Stimulated activated naive B cell treated with anti-CD40 and anti-IgM and Interleukin-4, amounts not matched to agents 10 μg/mL and 1 μg/mL and 100 μg/mL, for 72 hours (primary cell): ENCODE measurements around the gene BCL7A.

ENCODE experiments used
- ATAC-seq, 2 donors: fragments of 150-1000 bp; cut with Tn5 transposase; replicated peaks; 2 replicates each; pipeline ENCODE4 v1.10.0; 2021; ENCODE audit warnings: moderate library complexity in 1 of 2
- DNase-seq: peaks from one replicate; pipeline ENCODE4 v3.0.0; 2021
- H3K27ac Mint-ChIP-seq: one replicate; pipeline ENCODE4 v1.8.0; 2022; ENCODE audit warnings: mild to moderate bottlenecking, mixed read lengths
- H3K27me3 Mint-ChIP-seq, 2 donors: one replicate each; pipeline ENCODE4 v1.8.0; 2022; ENCODE audit warnings: mixed read lengths in 2 of 2
- H3K36me3 Mint-ChIP-seq, 2 donors: one replicate each; pipeline ENCODE4 v1.8.0; 2022; ENCODE audit warnings: mixed read lengths in 2 of 2, mild to moderate bottlenecking in 1 of 2
- H3K4me1 Mint-ChIP-seq, 2 donors: one replicate each; pipeline ENCODE4 v1.8.0; 2022; ENCODE audit warnings: mixed read lengths in 2 of 2, mild to moderate bottlenecking in 1 of 2
- H3K4me3 Mint-ChIP-seq, 2 donors: one replicate each; pipeline ENCODE4 v1.8.0; 2022; ENCODE audit warnings: mild to moderate bottlenecking in 2 of 2, mixed read lengths in 2 of 2, moderate library complexity in 1 of 2
- H3K9me3 Mint-ChIP-seq, 2 donors: one replicate each; pipeline ENCODE4 v1.8.0; 2022; ENCODE audit warnings: mixed read lengths in 2 of 2, mild to moderate bottlenecking in 1 of 2

Gene BCL7A

GRCh38 chr12:122061253-122061652 lies 39.6 kb downstream of the BCL7A start:
- no peak for ATAC-seq
- Mint-ChIP-seq H3K4me3 (no peak overlapping the region), H3K27ac (no peak overlapping the region), H3K9me3 (no peaks in the 10 kb centered on the region), H3K27me3 (no peaks in the 10 kb centered on the region), H3K36me3 (peaks cover 36 to 55% of the 10 kb centered on the region in 2 donors), H3K4me1 (peaks cover 19 to 38% of the 10 kb centered on the region in 2 donors)
- no peak for DNase-seq

GRCh38 chr12:122062832-122063693 lies 41.4 kb downstream of the BCL7A start:
- no peaks in the 10 kb centered on the region for H3K9me3 Mint-ChIP-seq
- peaks cover 25 to 46% of the 10 kb centered on the region in 2 donors for H3K4me1 Mint-ChIP-seq
- DNase-seq (no peak), ATAC-seq (peak in 1 of 2 donors; percentile 10)
- H3K4me3 Mint-ChIP-seq, result peak overlapping the region in 1 of 2 donors; percentile 12
- peak overlapping the region; percentile 87 for H3K27ac Mint-ChIP-seq
- peaks cover 19 to 38% of the 10 kb centered on the region in 2 donors for H3K36me3 Mint-ChIP-seq
- no peaks in the 10 kb centered on the region for H3K27me3 Mint-ChIP-seq

- ATAC-seq (no peak), DNase-seq (no peak)
- no peaks in the 10 kb centered on the region for H3K27me3 Mint-ChIP-seq
- no peaks in the 10 kb centered on the region for H3K9me3 Mint-ChIP-seq
- H3K36me3 Mint-ChIP-seq, result peaks cover 13 to 34% of the 10 kb centered on the region in 2 donors
- peak overlapping the region in 1 of 2 donors; percentile 25 for H3K4me3 Mint-ChIP-seq
- H3K4me1 Mint-ChIP-seq, result peaks cover 29 to 52% of the 10 kb centered on the region in 2 donors
- peak overlapping the region; percentile 87 for H3K27ac Mint-ChIP-seq
These were observed 42.0 kb downstream of the BCL7A start for GRCh38 chr12:122063694-122064024.

GRCh38 chr12:122064025-122064777 lies 42.5 kb downstream of the BCL7A start:
- Mint-ChIP-seq H3K9me3 (no peaks in the 10 kb centered on the region), H3K27ac (no peak overlapping the region), H3K4me1 (peaks cover 29 to 54% of the 10 kb centered on the region in 2 donors), H3K27me3 (no peaks in the 10 kb centered on the region), H3K36me3 (peaks cover 8 to 29% of the 10 kb centered on the region in 2 donors), H3K4me3 (peak overlapping the region; percentile 17 to 25)
- peak; percentile 61 to 66 for ATAC-seq
- DNase-seq, result peak; percentile 27

- Mint-ChIP-seq H3K27me3 (no peaks in the 10 kb centered on the region), H3K27ac (no peak overlapping the region), H3K4me3 (no peak overlapping the region), H3K9me3 (no peaks in the 10 kb centered on the region), H3K4me1 (peaks cover 33 to 60% of the 10 kb centered on the region in 2 donors), H3K36me3 (peaks cover 2 to 23% of the 10 kb centered on the region in 2 donors)
- DNase-seq (no peak), ATAC-seq (no peak)
These were observed 43.3 kb downstream of the BCL7A start for GRCh38 chr12:122064780-122065588.

GRCh38 chr12:122067548-122067947 lies 45.9 kb downstream of the BCL7A start:
- Mint-ChIP-seq H3K27ac (peak overlapping the region; percentile 9), H3K9me3 (no peaks in the 10 kb centered on the region), H3K27me3 (no peaks in the 10 kb centered on the region), H3K36me3 (peaks cover 2 to 6% of the 10 kb centered on the region in 2 donors), H3K4me1 (peaks cover 33 to 60% of the 10 kb centered on the region in 2 donors), H3K4me3 (peak overlapping the region; percentile 39 to 45)
- peak in 1 of 2 donors; percentile 6 for ATAC-seq
- no peak for DNase-seq

GRCh38 chr12:122067966-122068365 lies 46.3 kb downstream of the BCL7A start:
- peak overlapping the region; percentile 39 to 45 for H3K4me3 Mint-ChIP-seq
- peaks cover 34 to 57% of the 10 kb centered on the region in 2 donors for H3K4me1 Mint-ChIP-seq
- H3K27ac Mint-ChIP-seq, result peak overlapping the region; percentile 72
- peak; percentile 93 to 98 for ATAC-seq
- peak; percentile 68 for DNase-seq
- no peaks in the 10 kb centered on the region for H3K27me3 Mint-ChIP-seq
- peaks cover 2 to 3% of the 10 kb centered on the region in 2 donors for H3K36me3 Mint-ChIP-seq
- no peaks in the 10 kb centered on the region for H3K9me3 Mint-ChIP-seq

GRCh38 chr12:122072031-122072970 lies 50.6 kb downstream of the BCL7A start:
- Mint-ChIP-seq H3K4me3 (no peak overlapping the region), H3K9me3 (no peaks in the 10 kb centered on the region), H3K27me3 (no peaks in the 10 kb centered on the region), H3K4me1 (peaks cover 26 to 38% of the 10 kb centered on the region in 2 donors), H3K27ac (no peak overlapping the region), H3K36me3 (no peaks in the 10 kb centered on the region)
- ATAC-seq (no peak), DNase-seq (no peak)

- DNase-seq (no peak), ATAC-seq (no peak)
- Mint-ChIP-seq H3K4me3 (no peak overlapping the region), H3K36me3 (no peaks in the 10 kb centered on the region), H3K27ac (no peak overlapping the region), H3K27me3 (no peaks in the 10 kb centered on the region), H3K9me3 (no peaks in the 10 kb centered on the region), H3K4me1 (peaks cover 17 to 28% of the 10 kb centered on the region in 2 donors)
These were observed 52.1 kb downstream of the BCL7A start for GRCh38 chr12:122073815-122074214.

- DNase-seq, result no peak
- Mint-ChIP-seq H3K27me3 (no peaks in the 10 kb centered on the region), H3K9me3 (no peaks in the 10 kb centered on the region), H3K4me3 (peak overlapping the region; percentile 25 to 56), H3K36me3 (peaks cover 1 to 11% of the 10 kb centered on the region in 2 donors), H3K4me1 (peaks cover 33 to 47% of the 10 kb centered on the region in 2 donors), H3K27ac (no peak overlapping the region)
- no peak for ATAC-seq
These were observed 55.2 kb downstream of the BCL7A start for GRCh38 chr12:122076743-122077495.

GRCh38 chr12:122078141-122079032 lies 56.7 kb downstream of the BCL7A start, which contains the start of gene MLXIP:
MLXIP (plus strand) TSS chr12:122078756; CDS start chr12:122078854, 98 bp downstream.
- peak within 1 kb of the TSS; percentile 93 for H3K27ac Mint-ChIP-seq
- peaks cover 42 to 62% of the 10 kb centered on the region in 2 donors for H3K4me1 Mint-ChIP-seq
- ATAC-seq, result peak; percentile 80 to 86
- H3K36me3 Mint-ChIP-seq, result peaks cover 3 to 12% of the 10 kb centered on the region in 2 donors
- no peaks in the 10 kb centered on the region for H3K9me3 Mint-ChIP-seq
- no peaks in the 10 kb centered on the region for H3K27me3 Mint-ChIP-seq
- peak within 1 kb of the TSS; percentile 89 to 94 for H3K4me3 Mint-ChIP-seq
- DNase-seq, result peak; percentile 87
